GM18861 (cell line): ENCODE data around the gene MAGED1.

Experiments used
- ATAC-seq: cut with Tn5 transposase; IDR thresholded peaks from one replicate; pipeline ENCODE4 v1.9.1; 2021; ENCODE audit not compliant: unreplicated experiment

MAGED1 gene, protein sequence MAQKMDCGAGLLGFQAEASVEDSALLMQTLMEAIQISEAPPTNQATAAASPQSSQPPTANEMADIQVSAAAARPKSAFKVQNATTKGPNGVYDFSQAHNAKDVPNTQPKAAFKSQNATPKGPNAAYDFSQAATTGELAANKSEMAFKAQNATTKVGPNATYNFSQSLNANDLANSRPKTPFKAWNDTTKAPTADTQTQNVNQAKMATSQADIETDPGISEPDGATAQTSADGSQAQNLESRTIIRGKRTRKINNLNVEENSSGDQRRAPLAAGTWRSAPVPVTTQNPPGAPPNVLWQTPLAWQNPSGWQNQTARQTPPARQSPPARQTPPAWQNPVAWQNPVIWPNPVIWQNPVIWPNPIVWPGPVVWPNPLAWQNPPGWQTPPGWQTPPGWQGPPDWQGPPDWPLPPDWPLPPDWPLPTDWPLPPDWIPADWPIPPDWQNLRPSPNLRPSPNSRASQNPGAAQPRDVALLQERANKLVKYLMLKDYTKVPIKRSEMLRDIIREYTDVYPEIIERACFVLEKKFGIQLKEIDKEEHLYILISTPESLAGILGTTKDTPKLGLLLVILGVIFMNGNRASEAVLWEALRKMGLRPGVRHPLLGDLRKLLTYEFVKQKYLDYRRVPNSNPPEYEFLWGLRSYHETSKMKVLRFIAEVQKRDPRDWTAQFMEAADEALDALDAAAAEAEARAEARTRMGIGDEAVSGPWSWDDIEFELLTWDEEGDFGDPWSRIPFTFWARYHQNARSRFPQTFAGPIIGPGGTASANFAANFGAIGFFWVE

DNA sequence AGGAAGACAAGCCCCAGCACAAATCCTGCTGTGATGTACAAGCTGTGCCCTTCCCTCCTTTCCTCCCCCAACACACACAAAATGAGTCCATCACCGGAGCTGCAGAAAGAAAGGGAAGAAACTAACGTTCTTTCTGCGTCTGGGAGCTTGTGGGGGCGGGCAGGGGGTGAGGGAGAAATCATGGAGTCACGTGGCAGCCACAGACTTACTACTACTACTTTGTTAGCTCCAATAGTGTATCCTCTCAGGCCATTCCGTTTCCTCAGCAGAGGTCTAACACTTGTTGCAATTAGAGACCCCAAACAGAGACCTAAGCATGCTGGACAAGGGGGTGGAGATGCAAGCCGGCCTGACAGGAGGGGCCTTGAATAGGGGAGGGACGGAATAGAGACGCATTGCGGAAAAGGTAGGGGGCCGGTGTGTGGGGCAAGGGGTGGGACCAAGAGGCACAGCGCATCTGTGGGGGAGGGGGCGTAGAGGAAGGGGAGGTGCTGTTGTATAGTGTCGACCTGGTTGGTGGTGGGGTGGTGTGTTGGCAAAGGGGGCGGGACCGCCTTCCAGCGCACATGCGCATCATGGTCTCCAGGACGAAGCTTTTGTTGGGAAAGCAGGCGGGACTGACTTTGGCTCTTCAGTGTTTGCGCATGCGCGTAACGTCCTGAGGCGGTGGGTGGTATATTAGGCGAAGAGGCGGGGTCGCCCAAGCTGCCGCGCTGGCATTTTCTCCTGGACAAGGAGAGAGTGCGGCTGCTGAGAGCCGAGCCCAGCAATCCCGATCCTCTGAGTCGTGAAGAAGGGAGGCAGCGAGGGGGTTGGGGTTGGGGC, at the start of gene MAGED1:
Gene MAGED1 (plus strand): TSS at position 703 of the 825 bp plus-strand sequence. CDS start 682 bp downstream, outside the sequence.
- peak; percentile 58 for ATAC-seq

DNA sequence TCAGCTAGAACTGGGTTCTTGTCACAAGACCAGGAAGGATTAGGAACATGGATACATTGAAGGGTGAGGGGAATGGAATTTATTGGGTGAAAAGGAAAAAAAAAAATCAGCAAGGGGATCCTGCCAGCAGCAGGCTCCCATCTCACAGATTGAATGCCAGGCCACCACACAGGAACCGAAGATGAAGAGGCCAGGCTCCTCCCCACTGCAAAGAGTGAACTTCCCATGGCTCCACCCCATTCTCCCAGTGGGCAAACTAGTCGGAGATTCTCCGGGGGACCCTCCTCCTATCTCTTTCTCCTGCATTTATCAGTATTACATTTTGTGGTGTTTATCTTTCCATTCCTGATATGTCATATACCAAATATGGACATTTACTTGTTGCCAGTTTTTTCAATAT, 46.0 kb upstream of the MAGED1 start:
- no peak for ATAC-seq

DNA sequence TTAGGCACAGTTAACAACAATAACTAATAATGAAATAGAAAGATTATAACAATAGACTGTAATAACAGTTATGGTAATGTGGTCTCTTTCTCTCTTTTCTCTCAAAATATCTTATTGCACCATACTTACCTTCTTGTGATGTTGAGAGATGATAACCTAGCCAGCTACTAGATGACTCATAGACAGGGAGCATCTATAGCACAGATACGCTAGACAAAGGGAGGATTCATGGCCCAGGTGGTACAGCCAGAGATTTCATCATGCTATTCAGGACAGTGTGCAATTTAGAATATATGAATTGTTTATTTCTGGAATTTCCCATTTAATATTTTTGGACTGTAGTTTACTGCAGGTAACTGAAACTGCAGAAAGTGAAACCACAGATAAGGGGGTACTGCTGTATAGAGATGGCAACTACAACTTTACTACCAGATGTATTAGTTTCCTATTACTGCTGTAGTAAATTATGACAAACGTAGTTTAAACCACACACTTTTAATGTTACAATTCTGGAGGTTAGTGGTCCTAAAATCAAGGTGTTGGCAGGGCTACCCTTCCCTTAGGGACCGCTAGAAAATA, 41.8 kb upstream of the MAGED1 start:
- peak; percentile 68 for ATAC-seq

DNA sequence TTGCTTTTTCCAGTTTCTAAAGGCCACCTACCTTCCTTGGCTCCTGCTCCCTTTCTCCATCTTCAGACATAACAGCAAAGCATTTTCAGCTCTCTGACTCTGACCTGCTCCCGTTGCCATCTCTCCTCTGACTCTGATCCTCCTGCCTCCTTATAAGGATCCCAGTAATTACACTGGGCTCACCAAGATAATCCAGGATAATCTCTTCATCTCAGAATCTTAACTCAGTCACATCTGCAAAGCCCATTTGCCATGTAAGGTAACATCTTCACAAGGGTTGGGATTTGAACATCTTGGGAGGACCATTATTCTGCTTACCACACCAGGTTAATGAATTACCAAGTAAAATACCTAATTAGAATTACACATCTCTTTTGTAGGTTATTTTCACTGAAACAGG, 41.3 kb upstream of the MAGED1 start:
- no peak for ATAC-seq

DNA sequence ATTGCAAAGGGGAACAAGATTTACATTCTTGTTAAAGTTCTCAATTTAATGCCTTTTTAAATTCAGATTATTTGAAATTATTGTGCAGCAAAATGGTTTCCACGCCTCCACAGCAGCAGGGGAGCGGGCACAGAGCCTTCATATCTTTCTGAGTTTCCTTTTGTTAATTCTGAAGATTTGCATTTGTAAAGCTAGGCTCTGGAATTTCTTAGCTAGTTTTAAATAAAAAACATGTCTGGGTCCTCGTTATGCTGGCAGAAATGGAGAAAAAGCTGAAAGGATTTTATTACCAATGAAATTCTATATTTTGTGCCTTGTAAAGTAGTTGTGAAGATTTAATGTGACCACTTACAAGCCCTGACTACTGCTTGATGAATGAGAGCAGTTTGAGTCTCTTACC, 40.8 kb upstream of the MAGED1 start:
- no peak for ATAC-seq

DNA sequence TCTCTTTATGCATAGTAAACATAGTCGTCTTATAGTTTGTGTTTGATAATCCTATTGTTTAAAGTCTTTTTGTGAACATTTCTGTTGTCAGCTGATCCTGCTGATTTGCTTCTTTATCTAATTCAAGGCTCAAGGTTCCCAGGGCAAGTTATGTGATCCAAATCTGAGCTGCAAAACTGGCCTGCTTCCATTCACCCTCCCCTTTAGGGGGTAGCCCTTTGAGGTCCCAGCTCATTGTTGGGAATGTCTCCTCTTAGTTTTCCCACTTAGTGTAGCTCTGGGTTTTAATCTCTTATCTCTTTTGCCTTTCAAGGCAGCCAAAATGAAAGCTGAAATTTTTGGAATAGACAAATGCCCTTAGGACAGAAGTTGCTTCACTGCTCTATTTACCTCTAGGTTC, 40.2 kb upstream of the MAGED1 start:
- ATAC-seq = no peak

DNA sequence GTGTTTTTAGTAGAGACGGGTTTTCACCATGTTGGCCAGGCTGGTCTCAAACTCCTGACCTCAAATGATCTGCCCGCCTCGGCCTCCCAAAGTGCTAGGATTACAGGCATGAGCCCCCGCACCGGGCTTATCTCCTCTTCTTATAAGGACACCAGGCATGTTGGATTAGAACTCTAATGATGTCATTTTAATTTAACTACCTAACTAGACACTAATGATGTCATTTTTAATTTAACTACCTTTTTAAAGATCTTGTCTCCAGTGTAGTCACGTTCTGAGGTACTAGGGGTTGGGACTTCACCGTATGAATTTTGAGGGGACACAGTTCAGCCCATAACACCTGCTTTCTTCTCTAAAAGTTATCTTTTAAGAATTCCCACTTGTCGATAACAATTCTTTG, 37.7 kb upstream of the MAGED1 start:
- ATAC-seq = no peak

DNA sequence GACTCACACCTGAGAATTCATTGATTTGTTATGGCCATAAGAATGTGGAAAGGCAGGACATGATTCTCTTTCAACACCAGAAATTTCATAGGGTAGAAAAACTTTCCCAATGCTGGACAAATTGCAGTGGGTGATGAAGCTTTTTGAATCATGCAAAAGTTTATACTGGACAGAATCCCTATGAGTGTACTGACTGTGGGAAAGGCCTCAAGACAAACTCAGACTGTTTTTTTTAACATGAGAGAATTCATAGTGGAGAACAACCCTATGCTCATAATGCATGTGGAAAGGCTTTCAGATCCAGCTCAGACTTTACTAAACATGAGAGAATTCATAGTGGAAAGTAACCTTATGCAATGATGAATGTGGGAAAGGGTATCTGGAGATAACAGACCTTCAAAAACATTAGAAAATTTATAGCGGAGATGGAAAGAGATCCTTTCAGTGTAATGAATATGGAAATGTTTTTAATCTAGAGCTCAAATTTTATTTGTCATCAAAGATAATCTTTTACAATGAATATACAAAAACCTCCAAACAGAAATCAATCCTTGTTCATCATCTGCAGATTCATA, 36.2 kb upstream of the MAGED1 start:
- no peak for ATAC-seq

DNA sequence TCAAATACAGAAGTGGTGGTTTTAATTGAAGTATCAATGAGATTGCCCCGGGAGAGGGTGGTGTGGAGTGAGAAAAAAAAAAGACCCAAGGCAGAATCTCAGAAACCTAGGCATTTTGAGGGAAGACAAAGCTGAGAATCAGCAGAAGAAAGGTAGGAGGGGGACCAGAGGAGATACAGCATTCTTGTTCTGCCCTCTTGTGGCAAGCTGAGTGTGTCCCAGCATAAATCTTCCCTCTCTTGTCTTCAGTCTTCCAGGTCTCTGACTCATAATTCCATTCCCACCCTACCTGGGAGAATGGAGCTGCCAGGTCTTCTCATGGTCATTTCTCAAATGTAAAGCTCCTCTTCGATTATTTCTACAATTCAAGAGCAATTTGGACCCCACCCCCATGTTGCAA, 32.7 kb upstream of the MAGED1 start:
- ATAC-seq = no peak

DNA sequence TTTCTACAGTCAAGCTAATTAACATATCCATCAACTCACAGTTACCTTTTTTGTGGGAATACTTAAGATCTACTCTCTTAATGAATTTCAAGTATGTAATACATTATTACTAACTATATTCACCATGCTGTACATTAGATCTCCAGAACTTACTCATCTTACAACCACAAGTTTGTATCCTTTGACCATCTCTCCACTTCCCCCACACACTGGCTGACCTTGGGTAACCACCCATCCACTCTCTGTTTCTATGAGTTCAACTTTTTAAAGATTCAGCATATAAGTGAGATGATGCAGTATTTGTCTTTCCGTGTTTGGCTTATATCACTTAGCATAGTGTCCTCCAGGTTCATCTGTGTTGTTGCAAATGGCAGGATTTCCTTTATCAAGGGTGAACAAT, 30.5 kb upstream of the MAGED1 start:
- no peak for ATAC-seq

DNA sequence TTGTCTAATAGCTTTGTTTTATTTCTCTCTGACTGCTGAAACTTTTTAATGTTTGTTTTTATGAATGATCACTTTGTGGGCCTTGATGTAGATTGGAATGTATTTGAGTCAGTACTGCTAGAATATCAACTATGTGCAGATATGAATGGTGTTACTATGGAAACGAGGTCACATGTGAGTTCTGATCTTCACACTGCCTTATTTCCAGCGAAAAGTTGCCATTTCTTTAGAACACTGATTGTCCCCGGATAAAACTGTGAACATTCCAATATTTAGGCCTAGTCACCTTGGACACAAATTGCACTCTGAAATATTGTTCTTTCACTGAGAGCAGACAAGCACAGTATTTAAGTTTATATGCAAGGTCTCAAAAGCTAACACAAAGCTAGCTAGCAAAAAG, 27.2 kb upstream of the MAGED1 start:
- no peak for ATAC-seq

DNA sequence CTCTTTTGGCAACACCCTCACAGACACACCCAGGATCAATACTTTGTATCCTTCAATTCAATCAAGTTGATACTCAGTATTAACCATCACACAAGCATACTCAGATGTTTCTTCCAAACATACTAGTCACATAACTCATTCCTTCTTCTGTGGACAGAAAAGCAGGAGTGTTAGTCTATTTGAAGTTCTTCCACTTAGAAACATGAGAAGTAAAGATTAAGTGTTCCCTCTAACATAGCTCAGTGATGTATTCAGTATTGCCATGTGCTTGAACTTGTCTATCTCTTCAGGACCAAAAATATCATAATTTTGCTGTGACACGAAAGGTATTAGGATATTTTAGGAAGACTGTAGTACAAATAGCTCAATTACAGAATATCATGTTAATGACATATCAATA, 25.8 kb upstream of the MAGED1 start:
- no peak for ATAC-seq

DNA sequence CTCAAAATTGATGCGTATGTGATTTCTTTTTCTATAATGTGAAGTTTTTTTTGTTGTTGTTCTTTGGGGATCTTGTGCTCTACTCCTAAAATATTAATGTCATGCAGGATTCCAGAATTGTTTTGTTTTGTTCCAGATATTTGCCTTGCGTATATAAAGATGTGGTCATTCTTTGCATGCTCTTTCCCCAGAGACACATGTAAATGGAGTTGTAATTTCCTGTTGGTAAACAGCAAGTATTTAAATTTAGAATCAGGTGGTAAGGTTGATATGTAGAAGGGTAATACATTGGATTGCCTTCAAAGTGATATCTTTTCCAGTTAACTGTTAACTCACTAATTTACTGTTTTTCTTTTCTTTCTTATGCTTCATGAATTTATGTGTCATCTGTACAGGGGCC, 23.1 kb upstream of the MAGED1 start:
- no peak for ATAC-seq

DNA sequence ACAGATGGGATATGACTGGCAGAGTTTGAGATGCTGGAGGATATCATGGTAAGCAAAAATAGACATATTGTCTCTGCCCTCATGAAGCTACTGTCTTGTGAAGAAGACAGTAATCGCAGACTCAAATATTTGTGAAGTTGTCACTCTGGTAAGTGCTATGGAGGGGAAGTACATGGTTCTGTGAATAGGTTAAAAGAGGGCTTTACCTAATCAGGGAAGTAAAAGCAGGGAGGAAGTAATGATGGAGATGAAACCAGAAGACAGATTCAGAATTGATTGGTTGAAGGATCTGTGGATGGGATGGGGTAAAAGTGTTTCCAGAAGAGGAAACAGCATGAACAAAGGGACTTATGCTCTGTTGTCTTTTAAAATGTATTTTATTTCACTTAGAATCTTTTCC, 19.3 kb upstream of the MAGED1 start:
- ATAC-seq = no peak

DNA sequence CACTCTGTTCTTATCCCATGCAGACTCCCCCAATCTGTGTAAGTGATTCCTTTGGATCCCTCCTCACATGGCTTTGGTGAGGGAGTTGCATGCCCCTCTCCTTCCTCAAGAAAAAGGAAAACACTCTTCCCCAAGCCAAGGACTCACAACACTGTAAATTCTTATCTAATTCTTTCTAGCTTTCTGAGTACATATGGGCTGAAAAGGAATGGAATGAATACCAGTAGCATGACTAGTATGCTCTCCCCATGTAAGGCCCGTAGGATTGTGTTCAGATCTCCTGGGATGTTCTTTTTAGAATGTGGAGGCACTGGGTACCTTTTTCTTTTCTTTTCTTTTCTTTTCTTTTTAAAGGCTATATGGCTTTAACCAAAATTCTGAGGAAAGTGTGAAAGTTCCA, 17.0 kb upstream of the MAGED1 start:
- ATAC-seq = no peak

DNA sequence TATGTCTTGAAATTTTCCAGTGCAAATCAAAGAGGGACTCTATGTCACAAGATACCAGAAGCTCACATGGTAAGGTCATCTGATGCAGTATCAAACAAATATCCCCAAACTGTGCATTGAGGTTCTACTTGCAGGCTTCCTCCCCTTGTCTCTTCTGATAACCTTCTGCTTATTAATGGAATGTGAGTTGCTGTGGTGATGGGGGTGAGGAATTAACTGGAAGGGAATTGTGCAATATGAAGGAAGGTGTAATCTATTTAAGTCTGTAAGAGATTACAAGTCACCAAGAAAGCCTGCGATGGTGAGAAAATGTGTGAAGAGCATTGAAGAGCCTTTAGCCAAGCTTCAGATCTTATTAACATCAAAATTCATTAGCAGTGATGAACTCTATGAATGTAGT, 15.4 kb upstream of the MAGED1 start:
- no peak for ATAC-seq

DNA sequence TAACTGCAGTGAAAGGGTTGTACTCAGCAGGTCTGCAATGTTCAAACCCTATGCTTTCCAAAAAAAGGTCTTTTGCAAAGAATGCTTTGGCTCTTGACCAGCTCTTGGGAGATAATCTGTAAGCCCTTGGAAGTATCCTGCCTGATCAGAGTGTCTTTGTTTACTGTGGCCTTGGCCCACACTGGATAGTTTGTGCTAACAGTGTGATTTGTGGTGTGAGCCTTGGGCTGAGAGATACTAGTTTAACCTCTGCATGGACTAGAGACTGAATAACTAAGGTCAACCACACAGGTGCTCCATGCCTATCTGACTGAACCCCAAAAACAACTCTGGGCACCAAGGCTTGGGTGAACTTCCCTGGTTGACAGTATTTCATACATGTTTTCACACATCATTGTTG, 3.6 kb upstream of the MAGED1 start:
- no peak for ATAC-seq

DNA sequence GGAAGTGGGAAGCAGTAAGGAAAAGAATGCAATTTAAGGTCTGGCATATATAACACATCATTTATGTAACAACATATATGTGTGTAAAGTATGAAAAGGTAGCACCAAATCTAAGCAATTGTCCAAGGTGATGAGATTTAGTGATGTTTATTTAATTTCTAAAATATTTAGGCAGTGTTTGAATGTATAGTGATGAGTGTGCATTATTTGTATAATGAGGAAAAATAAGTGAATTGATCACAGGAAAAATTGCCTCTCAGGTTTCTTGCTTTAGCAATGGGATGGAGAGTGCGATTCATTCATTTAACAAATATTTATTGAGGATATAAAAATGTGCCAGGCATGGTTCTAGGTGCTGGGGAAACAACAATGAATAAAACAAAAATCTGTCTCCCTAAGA, 2.2 kb upstream of the MAGED1 start:
- ATAC-seq = no peak

DNA sequence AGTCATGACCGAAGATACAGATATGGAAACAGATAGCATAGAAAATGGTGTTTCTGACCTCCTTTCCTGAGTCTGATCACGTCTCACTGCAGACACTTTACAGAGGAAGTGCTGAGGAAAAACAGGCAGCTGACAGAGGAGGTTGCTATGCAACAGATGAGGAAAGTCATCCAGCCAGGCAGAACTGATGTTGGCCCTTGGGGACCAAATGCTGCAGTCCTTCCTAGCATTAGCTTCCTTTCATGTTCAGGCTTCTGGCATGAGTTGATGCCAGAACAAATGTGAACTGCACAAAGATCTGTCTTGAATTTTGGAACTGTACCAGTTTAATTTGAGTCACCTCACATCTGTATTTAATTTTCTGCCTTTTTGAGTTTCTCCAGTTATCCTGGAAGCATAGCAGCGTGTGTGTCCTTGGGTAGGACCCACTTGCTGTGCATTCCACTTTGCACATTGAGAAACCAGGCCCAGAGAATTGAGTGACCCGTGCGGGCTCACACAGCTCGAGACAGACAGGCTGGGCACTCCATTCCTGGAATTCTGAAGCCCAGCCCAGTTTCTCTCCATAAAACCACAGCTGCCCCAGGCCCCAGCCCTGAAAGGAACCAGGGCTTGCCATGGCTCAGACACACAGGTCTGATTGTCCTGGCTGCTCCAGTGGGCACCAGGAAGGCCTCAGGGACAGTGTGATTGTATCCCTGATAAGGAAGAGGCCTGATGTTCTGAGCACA, 1.4 kb upstream of the MAGED1 start:
- ATAC-seq = peak; percentile 42
